ENCODE results near the gene TSPEAR.

Gene TSPEAR

GRCh38 chr21:44477712-44478111, 233.7 kb downstream of the TSPEAR start:
- H3K9me3 ChIP-seq: no peaks in the 10 kb centered on the region
- H3K4me3 ChIP-seq (ENCODE audit: low read depth in 1 of 2, low read length in 1 of 2): no peak overlapping the region
- peaks cover 6% of the 10 kb centered on the region in 2 experiments for H3K4me1 ChIP-seq (ENCODE audit: control insufficient read depth in 1 of 2, insufficient read depth in 1 of 2, low read depth in 1 of 2, low read length in 1 of 2)
- TF ChIP-seq CTCF (IDR thresholded peaks at IDR 0.05): no peak
- no peaks in the 10 kb centered on the region for H3K27me3 ChIP-seq
- H3K36me3 ChIP-seq: no peaks in the 10 kb centered on the region
- no peak overlapping the region for H3K27ac ChIP-seq

GRCh38 chr21:44477131-44477530, 234.2 kb downstream of the TSPEAR start:
- H3K4me3 ChIP-seq (ENCODE audit: low read depth in 1 of 2, low read length in 1 of 2): no peak overlapping the region
- no peaks in the 10 kb centered on the region for H3K27me3 ChIP-seq
- TF ChIP-seq CTCF (IDR thresholded peaks at IDR 0.05): no peak
- no peak overlapping the region for H3K27ac ChIP-seq
- H3K4me1 ChIP-seq (ENCODE audit: control insufficient read depth in 1 of 2, insufficient read depth in 1 of 2, low read depth in 1 of 2, low read length in 1 of 2): peaks cover 6% of the 10 kb centered on the region in 2 experiments
- H3K9me3 ChIP-seq: no peaks in the 10 kb centered on the region
- no peaks in the 10 kb centered on the region for H3K36me3 ChIP-seq

- no peak overlapping the region for H3K4me3 ChIP-seq (ENCODE audit: low read depth in 1 of 2, low read length in 1 of 2)
These were observed 236.0 kb downstream of the TSPEAR start for GRCh38 chr21:44475266-44475845.

GRCh38 chr21:44473915-44474555, 237.3 kb downstream of the TSPEAR start:
- Histone ChIP-seq H3K27ac (no peak overlapping the region), H3K9me3 (no peaks in the 10 kb centered on the region), H3K27me3 (no peaks in the 10 kb centered on the region), H3K4me1 (ENCODE audit: control insufficient read depth in 1 of 2, insufficient read depth in 1 of 2, low read depth in 1 of 2, low read length in 1 of 2) (peaks cover 6% of the 10 kb centered on the region in 2 experiments), H3K4me3 (ENCODE audit: low read depth in 1 of 2, low read length in 1 of 2) (no peak overlapping the region), H3K36me3 (no peaks in the 10 kb centered on the region)
- no peak for TF ChIP-seq CTCF (IDR thresholded peaks at IDR 0.05)

More at GRCh38 chr21:44475266-44475845, 236.0 kb downstream of the TSPEAR start:
- Histone ChIP-seq H3K27me3 (no peaks in the 10 kb centered on the region), H3K36me3 (no peaks in the 10 kb centered on the region), H3K27ac (no peak overlapping the region), H3K9me3 (no peaks in the 10 kb centered on the region), H3K4me1 (ENCODE audit: control insufficient read depth in 1 of 2, insufficient read depth in 1 of 2, low read depth in 1 of 2, low read length in 1 of 2) (peaks cover 6% of the 10 kb centered on the region in 2 experiments)
- TF ChIP-seq CTCF (IDR thresholded peaks at IDR 0.05): no peak

GRCh38 chr21:44471996-44472395, 239.4 kb downstream of the TSPEAR start:
- no peaks in the 10 kb centered on the region for H3K9me3 ChIP-seq
- H3K4me3 ChIP-seq (ENCODE audit: low read depth in 1 of 2, low read length in 1 of 2): no peak overlapping the region
- TF ChIP-seq CTCF (IDR thresholded peaks at IDR 0.05): no peak
- no peaks in the 10 kb centered on the region for H3K4me1 ChIP-seq (ENCODE audit: control insufficient read depth in 1 of 2, insufficient read depth in 1 of 2, low read depth in 1 of 2, low read length in 1 of 2)
- no peak overlapping the region for H3K27ac ChIP-seq
- no peaks in the 10 kb centered on the region for H3K36me3 ChIP-seq
- H3K27me3 ChIP-seq: no peaks in the 10 kb centered on the region

Data from neutrophil (primary cell).